ENCODE results near the gene TAS2R60. TPM values are rescaled to one million over a fixed set of nuclear protein-coding genes. Genes with fewer than 3 reads are reported as not detected.

The TAS2R60 gene
- polyA plus RNA-seq, 1 of the 3 experiments (the other 2 are of a cell fraction): not detected

GRCh38 chr7:143436325-143436946, 6.8 kb upstream of the TAS2R60 start (continued):
- TF ChIP-seq NRF1 (IDR thresholded peaks at IDR 0.05; ENCODE audit: low read depth, low read length): no peak
- TF ChIP-seq GABPA (IDR thresholded peaks at IDR 0.05; ENCODE audit: low read depth): no peak
- no peak for TF ChIP-seq EP300 (IDR thresholded peaks at IDR 0.05; ENCODE audit: borderline replicate concordance in 1 of 2, low read depth in 1 of 2, low read length in 1 of 2)
- TF ChIP-seq MEF2A (IDR thresholded peaks at IDR 0.05; ENCODE audit: borderline replicate concordance, low read depth): no peak
- TF ChIP-seq ELF1 (IDR thresholded peaks at IDR 0.05): no peak

DNA sequence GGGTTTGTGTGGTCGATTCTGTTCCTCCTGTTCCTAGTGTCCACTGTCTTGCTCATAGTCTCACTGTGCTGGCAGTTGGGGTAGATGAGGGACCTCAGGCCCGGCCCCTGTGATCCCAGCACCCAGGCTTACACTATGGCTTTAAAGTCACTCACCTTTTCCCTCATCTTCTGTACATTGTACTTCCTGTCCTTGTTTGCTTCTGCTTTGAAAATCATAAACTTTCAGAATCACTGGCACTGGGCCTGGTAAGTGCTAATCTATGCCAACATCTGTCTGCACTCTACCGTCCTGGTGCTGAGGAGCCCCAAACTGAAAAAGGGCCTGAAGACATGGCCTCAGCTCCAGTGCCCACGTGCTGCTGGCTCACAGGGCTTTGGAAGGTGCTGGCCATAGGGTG, 5.7 kb upstream of the TAS2R60 start:
- H3K4me1 ChIP-seq (ENCODE audit: control insufficient read depth in 1 of 2, insufficient read depth in 2 of 2, low read depth in 1 of 2, low read length in 1 of 2): no peaks in the 10 kb centered on the region
- POLR2A ChIA-PET: no interaction called here
- no peak overlapping the region for H3K4me3 ChIP-seq (ENCODE audit: low read depth in 2 of 2, low read length in 1 of 2)
- no peaks in the 10 kb centered on the region for H3F3A ChIP-seq (replicated peaks; ENCODE audit: insufficient read depth)
- no peaks in the 10 kb centered on the region for H3K9me2 ChIP-seq
- H3K9me3 ChIP-seq: no peaks in the 10 kb centered on the region
- no peak overlapping the region for H3K9ac ChIP-seq
- no peaks in the 10 kb centered on the region for H4K20me1 ChIP-seq (ENCODE audit: insufficient read depth)
- CTCF ChIA-PET: interaction anchor here (1.7 kb wide), 1 partner anchor 21 kb away, joined by 5 read pairs; no protein-coding TSS in a partner anchor
- H3K27me3 ChIP-seq (ENCODE audit: insufficient read depth): no peaks in the 10 kb centered on the region
- H3K27ac ChIP-seq (ENCODE audit: low read depth in 2 of 2, low read length in 1 of 2): no peak overlapping the region
- H3K79me2 ChIP-seq (ENCODE audit: insufficient read depth): no peaks in the 10 kb centered on the region
- no peak overlapping the region for H3K4me2 ChIP-seq
- no peak overlapping the region for H2AFZ ChIP-seq (ENCODE audit: low read depth)
- DNase-seq: no peak
- WGBS (ENCODE audit: low lambda C conversion rate): 36% methylated on average over 4 of the region's 4 CpGs
- TF ChIP-seq, protein P1, sequence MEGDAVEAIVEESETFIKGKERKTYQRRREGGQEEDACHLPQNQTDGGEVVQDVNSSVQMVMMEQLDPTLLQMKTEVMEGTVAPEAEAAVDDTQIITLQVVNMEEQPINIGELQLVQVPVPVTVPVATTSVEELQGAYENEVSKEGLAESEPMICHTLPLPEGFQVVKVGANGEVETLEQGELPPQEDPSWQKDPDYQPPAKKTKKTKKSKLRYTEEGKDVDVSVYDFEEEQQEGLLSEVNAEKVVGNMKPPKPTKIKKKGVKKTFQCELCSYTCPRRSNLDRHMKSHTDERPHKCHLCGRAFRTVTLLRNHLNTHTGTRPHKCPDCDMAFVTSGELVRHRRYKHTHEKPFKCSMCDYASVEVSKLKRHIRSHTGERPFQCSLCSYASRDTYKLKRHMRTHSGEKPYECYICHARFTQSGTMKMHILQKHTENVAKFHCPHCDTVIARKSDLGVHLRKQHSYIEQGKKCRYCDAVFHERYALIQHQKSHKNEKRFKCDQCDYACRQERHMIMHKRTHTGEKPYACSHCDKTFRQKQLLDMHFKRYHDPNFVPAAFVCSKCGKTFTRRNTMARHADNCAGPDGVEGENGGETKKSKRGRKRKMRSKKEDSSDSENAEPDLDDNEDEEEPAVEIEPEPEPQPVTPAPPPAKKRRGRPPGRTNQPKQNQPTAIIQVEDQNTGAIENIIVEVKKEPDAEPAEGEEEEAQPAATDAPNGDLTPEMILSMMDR (IDR thresholded peaks at IDR 0.05): no peak
- no peak for TF ChIP-seq CHD2 (IDR thresholded peaks at IDR 0.05; ENCODE audit: low read length, partially characterized antibody)
- TF ChIP-seq ELF1 (IDR thresholded peaks at IDR 0.05): no peak
- TF ChIP-seq SIN3A (IDR thresholded peaks at IDR 0.05; ENCODE audit: borderline replicate concordance, low read depth, low read length): no peak
- TF ChIP-seq TAF1 (IDR thresholded peaks at IDR 0.05; ENCODE audit: borderline replicate concordance, low read depth, low read length): no peak
- TF ChIP-seq MEF2A (IDR thresholded peaks at IDR 0.05; ENCODE audit: borderline replicate concordance, low read depth): no peak
- TF ChIP-seq EP300 (IDR thresholded peaks at IDR 0.05; ENCODE audit: borderline replicate concordance in 1 of 2, low read depth in 1 of 2, low read length in 1 of 2): no peak
- TF ChIP-seq RCOR1 (IDR thresholded peaks at IDR 0.05; ENCODE audit: low read length): no peak
- TF ChIP-seq, protein P2, sequence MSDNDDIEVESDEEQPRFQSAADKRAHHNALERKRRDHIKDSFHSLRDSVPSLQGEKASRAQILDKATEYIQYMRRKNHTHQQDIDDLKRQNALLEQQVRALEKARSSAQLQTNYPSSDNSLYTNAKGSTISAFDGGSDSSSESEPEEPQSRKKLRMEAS (IDR thresholded peaks at IDR 0.05; ENCODE audit: low read depth): no peak
- no peak for TF ChIP-seq JUND (IDR thresholded peaks at IDR 0.05)
- TF ChIP-seq RAD21 (IDR thresholded peaks at IDR 0.05; ENCODE audit: low read length): no peak
- no peak for TF ChIP-seq EZH2phosphoT487 (IDR thresholded peaks at IDR 0.05; ENCODE audit: borderline replicate concordance, low read depth)
- TF ChIP-seq NRF1 (IDR thresholded peaks at IDR 0.05; ENCODE audit: low read depth, low read length): no peak
- TF ChIP-seq, protein P3, sequence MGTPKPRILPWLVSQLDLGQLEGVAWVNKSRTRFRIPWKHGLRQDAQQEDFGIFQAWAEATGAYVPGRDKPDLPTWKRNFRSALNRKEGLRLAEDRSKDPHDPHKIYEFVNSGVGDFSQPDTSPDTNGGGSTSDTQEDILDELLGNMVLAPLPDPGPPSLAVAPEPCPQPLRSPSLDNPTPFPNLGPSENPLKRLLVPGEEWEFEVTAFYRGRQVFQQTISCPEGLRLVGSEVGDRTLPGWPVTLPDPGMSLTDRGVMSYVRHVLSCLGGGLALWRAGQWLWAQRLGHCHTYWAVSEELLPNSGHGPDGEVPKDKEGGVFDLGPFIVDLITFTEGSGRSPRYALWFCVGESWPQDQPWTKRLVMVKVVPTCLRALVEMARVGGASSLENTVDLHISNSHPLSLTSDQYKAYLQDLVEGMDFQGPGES (IDR thresholded peaks at IDR 0.05; ENCODE audit: low read depth, low read length): no peak
- no peak for TF ChIP-seq POLR2AphosphoS5 (IDR thresholded peaks at IDR 0.05; ENCODE audit: low read depth, low read length)
- no peak for TF ChIP-seq TCF12 (IDR thresholded peaks at IDR 0.05)
- no peaks in the 10 kb centered on the region for H3K36me3 ChIP-seq (replicated peaks in 1 of 2; ENCODE audit: control insufficient read depth in 1 of 2, insufficient read depth in 2 of 2, low read length in 1 of 2)
